Mesenchymal stem cell (in vitro differentiated cells and primary cell): ENCODE measurements around the gene FILIP1L.
A peak's percentile ranks its signal among the peaks of the same experiment; 100 is the strongest.

Experiments used
- DNase-seq: peaks from one replicate; pipeline ENCODE4 v3.0.0-alpha.2; 2013
- H2AFZ ChIP-seq: one replicate; pipeline ENCODE4 v1.6.1; 2013; ENCODE audit warnings: low read depth, mild to moderate bottlenecking, control low read depth, inconsistent platforms, low read length, moderate library complexity
- H2AK5ac ChIP-seq: 2 replicates; pipeline ENCODE4 v1.6.1; 2013; ENCODE audit warnings: low read length, moderate library complexity, mild to moderate bottlenecking, inconsistent platforms; ENCODE audit not compliant: severe bottlenecking
- H2BK120ac ChIP-seq: one replicate; pipeline ENCODE4 v1.6.1; 2013; ENCODE audit warnings: low read depth, mild to moderate bottlenecking, inconsistent platforms, low read length, moderate library complexity
- H2BK12ac ChIP-seq, 2 experiments: one replicate each; pipeline ENCODE4 v1.6.1; 2013; ENCODE audit warnings: inconsistent platforms in 2 of 2, low read length in 2 of 2, mild to moderate bottlenecking in 2 of 2, moderate library complexity in 2 of 2, control low read depth in 1 of 2
- H2BK15ac ChIP-seq: one replicate; pipeline ENCODE4 v1.6.1; 2013; ENCODE audit warnings: mild to moderate bottlenecking, low read depth, inconsistent platforms; ENCODE audit not compliant: poor library complexity, severe bottlenecking
- H2BK5ac ChIP-seq: 2 replicates; pipeline ENCODE4 v1.6.1; 2013; ENCODE audit warnings: low read depth, mild to moderate bottlenecking, low read length, control low read depth, inconsistent platforms; ENCODE audit not compliant: poor library complexity, severe bottlenecking
- H3K14ac ChIP-seq, 2 experiments: one replicate each; pipeline ENCODE4 v1.6.1; 2013; ENCODE audit warnings: inconsistent platforms in 2 of 2, low read length in 2 of 2, control low read depth in 1 of 2, mild to moderate bottlenecking in 1 of 2, moderate library complexity in 1 of 2
- H3K18ac ChIP-seq, 2 experiments: one replicate each; pipeline ENCODE4 v1.6.1; 2013; ENCODE audit warnings: inconsistent platforms in 2 of 2, low read length in 2 of 2, control low read depth in 1 of 2, low read depth in 1 of 2, mild to moderate bottlenecking in 1 of 2
- H3K23ac ChIP-seq, 2 experiments: one replicate each; pipeline ENCODE4 v1.6.1; 2013; ENCODE audit warnings: inconsistent platforms in 2 of 2, low read length in 2 of 2, mild to moderate bottlenecking in 2 of 2, moderate library complexity in 2 of 2, control low read depth in 1 of 2
- H3K27ac ChIP-seq: 2 replicates; pipeline ENCODE4 v1.5.1; 2013; ENCODE audit warnings: mild to moderate bottlenecking, moderate library complexity, low read length, control low read depth, inconsistent platforms; ENCODE audit not compliant: poor library complexity, severe bottlenecking
- H3K27me3 ChIP-seq, 2 experiments: 2 replicates each; pipeline versions ENCODE4 v1.6.1 to v1.7.0; 2013; ENCODE audit warnings: low read length in 2 of 2, mild to moderate bottlenecking in 2 of 2, moderate library complexity in 2 of 2, control low read depth in 1 of 2, inconsistent platforms in 1 of 2; ENCODE audit not compliant: control insufficient read depth in 1 of 2, insufficient read depth in 1 of 2
- H3K36me3 ChIP-seq, 2 experiments: 2 replicates each; pipeline versions ENCODE4 v1.6.1 to v1.7.0; 2013; ENCODE audit warnings: low read length in 2 of 2, control low read depth in 1 of 2, inconsistent platforms in 1 of 2, low read depth in 1 of 2, mild to moderate bottlenecking in 1 of 2; ENCODE audit not compliant: insufficient read depth in 2 of 2, control insufficient read depth in 1 of 2
- H3K4ac ChIP-seq, 2 experiments: one replicate each; pipeline ENCODE4 v1.6.1; 2013; ENCODE audit warnings: inconsistent platforms in 2 of 2, low read length in 2 of 2, mild to moderate bottlenecking in 2 of 2, moderate library complexity in 2 of 2, control low read depth in 1 of 2, low read depth in 1 of 2
- H3K4me1 ChIP-seq: 2 replicates; pipeline ENCODE4 v1.6.1; 2013; ENCODE audit warnings: low read depth, low read length, control low read depth; ENCODE audit not compliant: control insufficient read depth, insufficient read depth
- H3K4me2 ChIP-seq: 2 replicates; pipeline ENCODE4 v1.6.1; 2013; ENCODE audit warnings: low read length, mild to moderate bottlenecking, inconsistent platforms; ENCODE audit not compliant: poor library complexity, severe bottlenecking
- H3K4me3 ChIP-seq, 2 experiments: 2 replicates each; pipeline versions ENCODE4 v1.5.1 to v1.7.0; 2013; ENCODE audit warnings: low read length in 2 of 2, mild to moderate bottlenecking in 2 of 2, control low read depth in 1 of 2, low read depth in 1 of 2; ENCODE audit not compliant: insufficient read depth in 1 of 2
- H3K79me1 ChIP-seq: replicated peaks from 2 replicates; pipeline ENCODE4 v1.6.1; 2013; ENCODE audit warnings: mild to moderate bottlenecking, control low read depth, low read length, inconsistent platforms; ENCODE audit not compliant: poor library complexity, severe bottlenecking
- H3K9ac ChIP-seq: 2 replicates; pipeline ENCODE4 v1.7.0; 2013; ENCODE audit warnings: mild to moderate bottlenecking, low read length, moderate library complexity
- H3K9me3 ChIP-seq: 2 replicates; pipeline ENCODE4 v1.7.0; 2013; ENCODE audit warnings: mild to moderate bottlenecking, low read length; ENCODE audit not compliant: control insufficient read depth
- H4K8ac ChIP-seq: one replicate; pipeline ENCODE4 v1.6.1; 2013; ENCODE audit warnings: inconsistent platforms, mild to moderate bottlenecking, low read length, moderate library complexity
- H4K91ac ChIP-seq: one replicate; pipeline ENCODE4 v1.6.1; 2013; ENCODE audit warnings: mild to moderate bottlenecking, low read length, inconsistent platforms
- WGBS: methylation state at CpG from one replicate; pipeline ENCODE4 v1.1.7; 2013; ENCODE audit warnings: mixed read lengths; 5-methylcytosine and 5-hydroxymethylcytosine counted together

FILIP1L gene

GRCh38 chr3:99823723-99824711, 290.3 kb downstream of the FILIP1L start:
- no peaks in the 10 kb centered on the region for H3K36me3 ChIP-seq
- WGBS = 85% methylated on average over 9 of the region's 14 CpGs

GRCh38 chr3:99818818-99819217, 295.5 kb downstream of the FILIP1L start:
- WGBS = 100% methylated on average over 2 of the region's 2 CpGs

More at GRCh38 chr3:99823723-99824711, 290.3 kb downstream of the FILIP1L start:
- no peak overlapping the region for H2AK5ac ChIP-seq
- H2BK12ac ChIP-seq = no peak overlapping the region
- no peak overlapping the region for H2BK15ac ChIP-seq
- no peak overlapping the region for H3K4ac ChIP-seq
- no peaks in the 10 kb centered on the region for H3K9me3 ChIP-seq
- no peak overlapping the region for H3K18ac ChIP-seq
- H3K23ac ChIP-seq = no peak overlapping the region
- H3K79me1 ChIP-seq = peaks cover 18% of the 10 kb centered on the region
- no peaks in the 10 kb centered on the region for H3K4me1 ChIP-seq
- H3K27me3 ChIP-seq = no peaks in the 10 kb centered on the region
- no peak overlapping the region for H2BK120ac ChIP-seq
- no peak overlapping the region for H2BK5ac ChIP-seq
- H3K14ac ChIP-seq = no peak overlapping the region
- H3K27ac ChIP-seq = no peak overlapping the region
- no peak overlapping the region for H3K4me2 ChIP-seq
- no peak overlapping the region for H2AFZ ChIP-seq
- DNase-seq = no peak
- H4K8ac ChIP-seq = peak overlapping the region; percentile 4
- H3K4me3 ChIP-seq = no peak overlapping the region
- no peak overlapping the region for H3K9ac ChIP-seq
- H4K91ac ChIP-seq = no peak overlapping the region

GRCh38 chr3:99817437-99818240, 296.7 kb downstream of the FILIP1L start, which contains the start of gene CMSS1:
TSS of gene CMSS1 (plus strand) at chr3:99817862.
- H3K18ac ChIP-seq = peak within 1 kb of the TSS in 1 of 2 experiments; percentile 82
- H3K4me2 ChIP-seq = peak within 1 kb of the TSS; percentile 98
- no peak within 1 kb of the TSS for H2BK15ac ChIP-seq
- no peak within 1 kb of the TSS for H3K4ac ChIP-seq
- no peaks in the 10 kb centered on the region for H3K36me3 ChIP-seq
- no peak within 1 kb of the TSS for H2AK5ac ChIP-seq
- no peak within 1 kb of the TSS for H2BK5ac ChIP-seq
- under 1% methylated on average over 55 of the region's 60 CpGs for WGBS
- DNase-seq = peak; percentile 96
- H3K79me1 ChIP-seq = peaks cover 5% of the 10 kb centered on the region
- peak within 1 kb of the TSS in 1 of 2 experiments; percentile 66 for H2BK12ac ChIP-seq
- no peak within 1 kb of the TSS for H4K91ac ChIP-seq
- peak within 1 kb of the TSS; percentile 88 to 93 for H3K4me3 ChIP-seq
- peaks cover 2% of the 10 kb centered on the region for H3K4me1 ChIP-seq
- H3K23ac ChIP-seq = peak within 1 kb of the TSS in 1 of 2 experiments; percentile 56
- H3K14ac ChIP-seq = peak within 1 kb of the TSS in 1 of 2 experiments; percentile 30
- peak within 1 kb of the TSS; percentile 72 for H3K27ac ChIP-seq
- peak within 1 kb of the TSS; percentile 94 for H3K9ac ChIP-seq
- H2BK120ac ChIP-seq = no peak within 1 kb of the TSS
- H2AFZ ChIP-seq = peak within 1 kb of the TSS; percentile 96
- no peaks in the 10 kb centered on the region for H3K9me3 ChIP-seq
- peaks cover 0 to 3% of the 10 kb centered on the region in 2 experiments for H3K27me3 ChIP-seq
- peak within 1 kb of the TSS; percentile 82 for H4K8ac ChIP-seq

More at GRCh38 chr3:99818818-99819217, 295.5 kb downstream of the FILIP1L start:
- no peak overlapping the region for H4K8ac ChIP-seq
- H3K4me3 ChIP-seq = peak overlapping the region in 1 of 2 experiments; percentile 88
- no peak overlapping the region for H2AK5ac ChIP-seq
- H3K27me3 ChIP-seq = no peaks in the 10 kb centered on the region
- DNase-seq = no peak
- H3K79me1 ChIP-seq = peaks cover 6% of the 10 kb centered on the region
- H3K4me1 ChIP-seq = peaks cover 2% of the 10 kb centered on the region
- no peak overlapping the region for H3K23ac ChIP-seq
- H3K4ac ChIP-seq = no peak overlapping the region
- H4K91ac ChIP-seq = no peak overlapping the region
- H3K18ac ChIP-seq = no peak overlapping the region
- no peaks in the 10 kb centered on the region for H3K36me3 ChIP-seq
- peak overlapping the region; percentile 94 for H3K9ac ChIP-seq
- H2AFZ ChIP-seq = no peak overlapping the region
- no peaks in the 10 kb centered on the region for H3K9me3 ChIP-seq
- H3K14ac ChIP-seq = no peak overlapping the region
- H2BK15ac ChIP-seq = no peak overlapping the region
- H2BK5ac ChIP-seq = no peak overlapping the region
- H3K4me2 ChIP-seq = no peak overlapping the region
- H2BK120ac ChIP-seq = no peak overlapping the region
- H3K27ac ChIP-seq = no peak overlapping the region
- no peak overlapping the region for H2BK12ac ChIP-seq
